ENCODE measurements around the gene LRTM1.

GRCh38 chr3:54871867-54872266, 56.0 kb downstream of the LRTM1 start:
- no peak for TF ChIP-seq CTCF (IDR thresholded peaks at IDR 0.05)
- no peak for TF ChIP-seq POLR2AphosphoS5 (IDR thresholded peaks at IDR 0.05)
- TF ChIP-seq POLR2A (IDR thresholded peaks at IDR 0.05), result no peak
